Thyroid gland (tissue), 4 donors: ENCODE data around the gene LEUTX. TPM values are rescaled to one million over a fixed set of nuclear protein-coding genes. Genes with fewer than 3 reads are reported as not detected.
"Not testable (repeated sequence)": the region's sequence is repeated elsewhere in the genome, so short reads cannot be mapped to it uniquely, and the experiment has no call there.

Source experiments
- DNase-seq, 2 donors: peaks; one replicate each; pipeline ENCODE4 v3.0.0-alpha.2; 2019
- H3K27ac ChIP-seq, 3 donors: fragments of 200-600 bp; sonication (generic); 1 replicate in 2 of 3; 2 replicates in 1 of 3; pipeline ENCODE4 v1.5.1; 2016 to 2019; ENCODE audit warnings: mild to moderate bottlenecking in 1 of 3, moderate library complexity in 1 of 3
- H3K27me3 ChIP-seq: fragments of 200-600 bp; sonication (generic); one replicate; pipeline ENCODE4 v1.5.1; 2019
- H3K36me3 ChIP-seq, 2 donors: fragments of 200-600 bp; sonication (generic); one replicate each; pipeline ENCODE4 v1.5.1; 2016 to 2019
- H3K4me1 ChIP-seq, 2 donors: fragments of 200-600 bp; sonication (generic); one replicate each; pipeline ENCODE4 v1.5.1; 2017 to 2019
- H3K4me3 ChIP-seq, 3 donors: fragments of 200-600 bp; sonication (generic); replicated peaks in 1 of 3; 1 replicate in 2 of 3; 2 replicates in 1 of 3; pipeline ENCODE4 v1.5.1; 2016; ENCODE audit warnings: mild to moderate bottlenecking in 1 of 3
- H3K9me3 ChIP-seq: fragments of 200-600 bp; sonication (generic); one replicate; pipeline ENCODE4 v1.5.1; 2017
- CTCF ChIP-seq, 6 experiments: fragments of 200-600 bp in 3 of 6; fragments of 450-650 bp in 3 of 6; sonication (generic) in 3 of 6; IDR thresholded peaks; one replicate each; pipeline ENCODE4 v1.5.1; 2016 to 2019; ENCODE audit warnings: antibody characterized with exemption in 6 of 6, mild to moderate bottlenecking in 2 of 6, inconsistent platforms in 1 of 6, moderate library complexity in 1 of 6
- POLR2A ChIP-seq, 2 donors: fragments of 450-650 bp; IDR thresholded peaks; one replicate each; pipeline ENCODE4 v1.6.1; 2017; ENCODE audit warnings: antibody characterized with exemption in 2 of 2, mild to moderate bottlenecking in 2 of 2, moderate library complexity in 1 of 2
- WGBS, 2 donors: methylation state at CpG; one replicate each; pipeline ENCODE4 v1.1.5; 2017; 5-methylcytosine and 5-hydroxymethylcytosine counted together
- intact Hi-C: fragments of 100-400 bp; cut with DNase I; formaldehyde crosslinking; loops from one replicate; pipeline ENCODE4 v1.15.1; 2023
- total RNA-seq, 4 donors: library from RNA; depleted of rRNA; stranded (reverse); fragments of >200 nt; gene quantifications; one replicate each; pipeline ENCODE4 v1.2.3, GENCODE V29; 2016

The LEUTX gene
- total RNA-seq, 4 donors from 2014 or later, result not detected

GRCh38 chr19:39813264-39813993 lies 34.8 kb downstream of the LEUTX start:
- intact Hi-C loops, result no loop called here
- Histone ChIP-seq H3K4me3 (no peak overlapping the region), H3K4me1 (no peaks in the 10 kb centered on the region), H3K9me3 (no peaks in the 10 kb centered on the region), H3K27me3 (no peaks in the 10 kb centered on the region), H3K36me3 (no peaks in the 10 kb centered on the region), H3K27ac (no peak overlapping the region)
- no peak for DNase-seq
- WGBS, 2 donors, result 77 to 86% methylated on average over 9 of the region's 9 CpGs
- TF ChIP-seq CTCF (IDR thresholded peaks at IDR 0.05), result no peak
- TF ChIP-seq POLR2A (IDR thresholded peaks at IDR 0.05), result no peak

DNA sequence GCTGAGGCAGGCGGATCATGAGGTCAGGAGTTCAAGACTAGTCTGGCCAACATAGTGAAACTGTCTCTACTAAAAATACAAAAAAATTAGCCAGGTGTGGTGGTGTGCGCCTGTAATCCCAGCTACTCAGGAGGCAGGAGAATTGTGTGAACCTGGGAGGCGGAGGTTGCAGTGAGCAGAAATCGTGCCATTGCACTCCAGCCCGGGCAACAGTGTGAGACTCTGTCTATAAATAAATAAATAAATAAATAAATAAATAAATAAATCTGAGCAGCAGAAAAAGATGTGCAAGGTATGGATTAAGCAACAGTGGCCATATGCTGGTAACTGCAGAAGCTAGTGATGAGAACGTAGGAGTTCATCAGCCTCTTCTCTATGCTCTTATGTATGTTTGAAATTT lies 35.5 kb downstream of the LEUTX start:
- H3K36me3 ChIP-seq, H3K4me3 ChIP-seq, H3K4me1 ChIP-seq, H3K27me3 ChIP-seq, intact Hi-C loops, H3K9me3 ChIP-seq, H3K27ac ChIP-seq, DNase-seq: not testable (repeated sequence)
- WGBS, 2 donors, result 92 to 96% methylated on average over 6 of the region's 6 CpGs

- intact Hi-C loops, result no loop called here
- Histone ChIP-seq H3K9me3 (no peaks in the 10 kb centered on the region), H3K4me1 (no peaks in the 10 kb centered on the region), H3K27ac (no peak overlapping the region), H3K4me3 (no peak overlapping the region), H3K27me3 (no peaks in the 10 kb centered on the region), H3K36me3 (no peaks in the 10 kb centered on the region)
- 92 to 93% methylated on average over 3 of the region's 3 CpGs for whole genome bisulfite sequencing, 2 donors
- TF ChIP-seq POLR2A (IDR thresholded peaks at IDR 0.05) (no peak), CTCF (IDR thresholded peaks at IDR 0.05) (no peak)
- DNase-seq, result no peak
These were observed 35.9 kb downstream of the LEUTX start for GRCh38 chr19:39814595-39814994.

DNA sequence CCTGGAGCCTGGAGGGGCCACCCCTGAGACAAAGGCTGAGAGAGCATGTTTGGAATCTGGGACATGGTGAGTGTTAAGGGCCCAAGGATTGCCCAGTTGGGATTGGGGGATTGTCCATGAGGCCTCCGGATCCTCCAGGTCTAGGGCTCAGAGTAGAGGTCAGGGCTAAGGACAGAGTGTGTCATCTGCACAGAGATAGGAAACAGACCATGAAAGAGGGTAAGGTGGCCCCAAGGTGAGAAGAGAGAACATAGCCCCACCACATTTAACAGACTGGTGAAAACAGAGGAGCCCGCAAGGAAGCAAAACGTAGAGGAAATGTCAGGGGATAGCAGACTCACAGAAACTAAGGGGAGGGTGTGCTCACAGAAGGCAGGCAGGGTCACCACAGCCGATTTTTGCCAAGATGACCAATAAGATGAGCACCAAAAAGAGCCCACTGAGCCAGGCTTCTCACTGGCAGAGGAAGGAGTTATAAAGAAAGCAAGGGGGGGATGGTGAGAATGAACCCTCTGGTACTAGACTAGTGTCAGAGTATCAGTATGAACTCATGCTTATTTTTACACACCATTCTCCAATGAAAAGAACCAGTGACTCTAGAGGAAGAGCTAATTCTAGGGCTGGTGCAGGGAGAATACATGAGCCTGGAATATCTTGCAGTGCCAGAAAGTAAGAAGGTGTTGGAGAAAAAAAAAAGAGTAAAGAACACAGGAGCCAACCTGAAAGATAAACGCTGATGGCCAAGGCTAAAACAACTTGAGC lies 37.8 kb downstream of the LEUTX start:
- intact Hi-C loops, result no loop called here
- no peak for DNase-seq
- Histone ChIP-seq H3K4me3 (no peak overlapping the region), H3K27me3 (no peaks in the 10 kb centered on the region), H3K4me1 (no peaks in the 10 kb centered on the region), H3K27ac (no peak overlapping the region), H3K9me3 (no peaks in the 10 kb centered on the region), H3K36me3 (no peaks in the 10 kb centered on the region)
- 88 to 91% methylated on average over 5 of the region's 5 CpGs for WGBS, 2 donors
- TF ChIP-seq POLR2A (IDR thresholded peaks at IDR 0.05), result no peak
- no peak for TF ChIP-seq CTCF (IDR thresholded peaks at IDR 0.05)

DNA sequence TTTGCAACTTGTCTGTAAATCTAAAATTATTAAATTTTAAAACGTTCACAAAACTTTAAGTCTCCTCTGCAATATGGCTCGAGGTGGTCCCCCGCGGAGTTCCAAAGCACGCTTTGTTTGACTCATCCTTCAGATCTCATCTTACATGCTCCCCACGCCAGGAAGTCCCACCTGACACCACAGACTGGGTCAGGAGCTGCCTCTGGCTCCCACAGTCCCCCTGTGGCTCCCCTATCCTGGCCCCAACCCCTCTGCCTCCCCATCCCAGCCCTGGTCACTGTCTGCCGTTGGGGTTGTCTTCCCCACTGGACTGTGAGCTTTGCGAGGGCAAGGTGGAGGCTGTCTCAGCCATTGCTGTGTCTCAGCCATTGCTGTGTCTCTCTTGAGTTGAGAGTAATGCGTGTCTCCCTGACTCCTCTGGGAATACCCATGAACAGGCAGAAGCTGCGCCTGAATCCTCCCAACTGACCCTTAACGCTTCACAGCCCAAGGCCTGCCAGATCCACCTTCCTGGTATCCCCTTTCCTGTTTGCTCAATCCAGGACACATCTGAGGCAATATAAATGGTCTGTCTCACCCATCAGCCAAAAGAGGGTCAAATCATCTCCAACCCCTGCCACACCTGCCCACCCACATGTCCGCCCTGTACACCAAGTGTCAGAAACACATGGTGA lies 39.4 kb downstream of the LEUTX start:
- WGBS, 2 donors, result 92 to 94% methylated on average over 12 of the region's 12 CpGs

More for the DNA sequence above, 39.4 kb downstream of the LEUTX start:
- Histone ChIP-seq H3K4me1 (no peaks in the 10 kb centered on the region), H3K27me3 (no peaks in the 10 kb centered on the region), H3K9me3 (no peaks in the 10 kb centered on the region), H3K36me3 (no peaks in the 10 kb centered on the region), H3K4me3 (no peak overlapping the region), H3K27ac (no peak overlapping the region)
- intact Hi-C loops, result no loop called here
- no peak for DNase-seq
- TF ChIP-seq CTCF (IDR thresholded peaks at IDR 0.05), result no peak
- TF ChIP-seq POLR2A (IDR thresholded peaks at IDR 0.05), result no peak
